EL (cell line): ENCODE results near the gene MFRP.

Experiments used
- DNase-seq: peaks from one replicate; pipeline ENCODE4 v3.0.0-alpha.2; 2016

Gene MFRP

DNA sequence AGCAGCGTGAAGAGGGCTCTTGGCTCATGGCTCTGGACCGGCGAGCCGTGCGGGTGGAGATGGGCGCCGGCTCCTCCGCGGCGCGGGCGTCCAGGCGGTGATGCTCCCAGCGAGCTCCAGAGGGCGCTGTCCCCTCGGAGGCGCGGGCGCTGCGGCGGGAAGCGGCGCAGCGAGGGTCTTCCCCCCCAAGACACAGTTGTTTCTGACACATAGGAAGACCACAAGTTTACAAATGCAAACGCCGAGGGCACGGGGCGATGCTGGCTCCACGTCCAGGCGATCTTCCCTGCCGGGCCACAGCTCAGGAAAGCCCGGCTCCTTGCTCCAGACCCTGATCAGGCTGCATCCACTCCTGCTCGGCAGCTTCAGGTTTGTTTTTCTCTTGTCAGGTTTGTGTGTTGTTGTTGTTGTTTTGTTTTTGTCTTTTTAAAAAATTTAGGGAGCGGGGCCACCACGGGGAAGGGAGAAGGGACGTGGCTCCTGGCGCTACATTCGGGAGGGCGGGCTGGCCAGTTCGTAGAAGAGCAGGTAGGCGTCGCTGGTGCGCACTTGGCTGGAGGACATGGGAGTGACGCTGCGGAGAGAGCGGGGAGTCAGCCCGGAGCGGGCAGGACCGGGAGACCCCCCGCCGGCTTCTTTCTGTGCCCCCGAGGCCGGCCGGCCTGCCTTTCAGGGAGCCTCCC lies 10.0 kb upstream of the MFRP start:
- DNase-seq = peak; percentile 72

DNA sequence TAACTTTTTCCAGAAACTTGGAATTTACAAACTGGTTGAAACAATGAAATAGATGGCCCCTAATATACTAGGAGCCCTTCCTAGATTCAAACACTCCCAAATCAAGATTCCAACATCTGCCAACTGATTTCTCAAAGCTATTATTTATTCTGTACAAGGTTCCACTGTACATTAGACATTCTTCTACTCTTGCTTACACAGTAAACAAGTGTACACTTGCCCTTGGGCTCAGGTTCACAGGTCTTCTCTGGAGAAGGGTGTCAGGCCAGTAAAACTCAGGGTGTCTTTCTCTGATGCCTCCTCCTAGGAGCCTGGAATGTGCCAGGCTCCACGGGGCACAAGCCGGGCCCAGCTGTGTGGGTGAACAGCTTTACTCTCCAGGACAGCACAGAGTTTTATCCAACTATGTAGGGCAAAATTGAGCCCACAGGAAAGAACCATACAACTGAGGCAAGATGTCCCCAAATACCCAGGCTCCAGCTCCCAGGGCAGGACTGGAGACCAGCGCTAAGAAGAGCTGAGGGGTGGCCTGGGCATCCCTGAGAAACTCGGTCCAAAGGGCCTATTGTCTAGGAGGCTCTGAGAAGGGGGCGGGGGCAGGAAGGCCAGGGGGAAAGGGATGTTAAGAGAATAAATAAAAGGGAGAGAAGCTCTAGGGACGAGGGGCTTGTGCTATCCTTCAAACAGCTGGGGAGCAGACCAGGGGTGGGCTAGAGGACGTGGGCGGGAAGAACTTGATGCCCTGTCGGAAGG lies 8.8 kb upstream of the MFRP start:
- DNase-seq = no peak

DNA sequence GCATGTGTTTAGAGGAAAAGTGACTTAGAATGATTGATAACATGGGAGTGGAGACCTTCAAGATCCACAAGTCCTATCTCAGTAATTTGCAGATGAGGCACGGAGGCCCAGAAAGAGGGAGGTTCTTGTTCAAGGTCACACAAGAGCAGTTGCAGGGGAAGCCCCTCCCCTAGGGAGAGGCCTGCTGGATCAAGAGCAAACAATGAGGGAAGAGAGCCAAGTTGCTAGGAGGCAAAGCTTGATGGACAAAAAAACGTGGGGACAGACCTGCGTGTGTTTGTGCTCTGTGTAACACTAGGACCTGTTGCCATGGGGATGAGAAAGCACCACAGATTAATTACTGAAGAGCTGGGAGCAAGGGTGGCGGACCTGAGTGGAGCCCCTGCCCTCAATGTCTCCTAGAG lies 6.4 kb upstream of the MFRP start:
- DNase-seq = no peak

- DNase-seq = no peak
Observed at GRCh38 chr11:119351232-119351631, 4.7 kb upstream of the MFRP start.

- no peak for DNase-seq
Observed at GRCh38 chr11:119350302-119350701, 3.8 kb upstream of the MFRP start.

DNA sequence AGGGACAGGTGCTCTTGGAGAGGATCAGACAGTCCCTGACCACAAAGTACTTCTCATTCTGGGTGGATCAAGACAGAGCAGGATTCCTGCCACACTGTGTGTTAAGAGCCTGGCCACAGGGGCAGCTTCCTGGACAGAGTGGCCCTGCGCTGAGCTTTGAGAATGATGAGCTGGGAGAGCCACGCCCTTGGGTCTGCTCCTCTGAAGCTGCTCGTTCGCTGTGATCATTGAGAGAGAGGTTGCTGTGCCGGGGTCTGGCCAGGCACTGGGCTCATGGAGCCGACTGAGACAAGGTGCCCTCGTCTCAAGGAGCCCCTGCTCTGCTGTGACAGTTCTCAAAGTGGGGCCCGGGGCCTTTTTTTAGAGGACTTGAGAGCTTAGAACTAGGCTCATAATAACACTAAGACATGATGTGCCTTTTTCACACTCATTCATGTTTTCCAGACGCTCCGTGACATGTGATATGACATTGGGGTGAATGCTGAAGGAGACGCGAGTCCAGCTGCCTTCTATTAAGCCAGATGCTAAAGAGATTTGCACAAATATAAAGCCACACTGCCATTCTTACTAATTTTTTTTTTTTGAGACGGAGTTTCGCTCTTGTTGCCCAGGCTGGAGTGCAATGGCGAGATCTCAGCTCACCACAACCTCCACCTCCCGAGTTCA lies 1.6 kb upstream of the MFRP start:
- DNase-seq = no peak

DNA sequence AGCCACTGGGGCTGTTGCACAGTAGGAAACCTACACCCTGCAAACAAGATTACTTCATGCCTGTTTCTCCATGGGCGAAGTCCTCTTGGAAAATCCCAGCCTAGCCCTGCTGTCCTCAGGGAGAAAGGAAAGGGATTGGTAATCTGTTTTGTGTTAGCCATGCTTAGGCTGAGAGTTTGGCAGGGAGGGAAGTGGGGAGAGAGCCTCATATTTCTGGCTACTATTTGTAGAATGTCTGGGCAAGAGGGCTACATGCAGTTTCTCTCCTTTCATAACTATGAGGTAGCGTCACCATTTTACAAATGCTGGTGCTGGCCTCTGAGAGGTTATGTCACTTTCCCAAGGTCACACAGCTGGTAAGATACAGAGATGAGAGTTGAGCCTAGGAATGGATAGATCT lies 737 bp upstream of the MFRP start:
- DNase-seq = peak; percentile 24

DNA sequence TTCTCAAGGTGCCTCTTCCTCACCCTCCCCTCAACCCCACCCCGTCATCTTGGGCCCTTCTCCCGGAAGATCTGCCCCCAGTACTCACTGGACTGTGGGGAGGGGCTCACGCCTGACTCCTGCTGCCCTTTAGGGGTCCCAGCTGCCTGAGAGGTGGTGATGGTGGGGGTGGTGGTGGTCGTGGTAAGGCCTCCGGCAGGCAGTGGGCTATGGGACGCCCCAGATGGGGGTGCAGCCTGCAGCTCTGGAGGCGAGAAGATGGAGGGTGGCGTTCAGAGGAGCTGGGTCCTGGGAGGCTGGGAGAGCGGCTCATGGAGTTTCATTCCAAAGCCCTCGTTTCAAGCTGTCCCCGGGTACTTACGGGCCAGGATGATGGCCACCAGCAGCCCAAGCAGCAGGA lies 820 bp downstream of the MFRP start:
- DNase-seq = no peak

DNA sequence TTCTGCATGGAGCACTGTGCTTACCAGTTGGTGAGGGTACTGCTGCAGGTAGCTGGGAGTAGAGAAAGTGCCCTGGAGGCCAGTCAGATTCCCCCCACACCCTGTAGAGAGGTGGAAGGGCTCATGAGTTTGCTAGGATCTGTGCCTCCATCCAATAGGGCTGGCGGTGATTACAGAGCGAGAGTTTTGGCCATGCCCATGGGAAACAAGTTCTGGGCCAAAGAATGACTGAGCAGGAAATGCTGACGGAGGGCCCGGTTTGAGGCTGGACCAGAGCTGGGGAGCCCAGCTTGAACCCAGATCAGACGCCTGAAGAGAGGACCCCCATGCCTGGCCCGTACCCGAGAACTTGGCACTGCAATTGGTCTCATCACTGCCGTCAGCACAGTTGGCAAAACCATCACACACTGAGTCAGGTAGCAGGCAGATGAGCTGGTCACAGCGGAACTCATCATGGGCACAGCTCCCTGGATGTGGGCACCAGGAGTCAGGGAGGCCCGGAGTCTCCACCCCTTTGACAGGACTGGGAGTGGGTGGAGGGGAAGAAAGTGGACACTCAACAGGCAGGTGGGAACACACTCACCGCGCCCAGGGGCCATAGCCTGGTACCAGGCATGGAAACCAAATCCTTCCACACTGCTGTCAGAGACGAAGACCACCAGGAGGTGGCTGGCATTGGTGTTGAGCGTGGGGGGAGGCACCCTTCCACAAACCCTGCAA lies 2.1 kb downstream of the MFRP start:
- DNase-seq = no peak

- DNase-seq = no peak
Observed at GRCh38 chr11:119343726-119344125, 2.8 kb downstream of the MFRP start.

- no peak for DNase-seq
Observed at GRCh38 chr11:119342362-119343130, 4.0 kb downstream of the MFRP start.

DNA sequence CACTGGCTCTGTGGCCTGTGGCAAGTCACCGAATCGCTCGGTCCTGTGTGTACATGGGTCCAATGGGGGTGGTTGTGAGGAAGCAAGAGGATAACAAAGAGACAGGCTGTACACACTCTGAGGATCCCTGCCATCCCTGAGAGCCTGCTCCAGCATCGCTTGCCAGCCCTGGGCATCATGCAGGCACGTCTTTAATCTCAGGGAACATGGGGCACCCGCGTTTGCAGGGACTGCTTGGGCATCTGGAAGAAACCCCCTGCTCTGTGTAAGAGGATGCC lies 4.5 kb downstream of the MFRP start:
- no peak for DNase-seq

- no peak for DNase-seq
Observed at GRCh38 chr11:119341222-119342022, 5.1 kb downstream of the MFRP start.

GRCh38 chr11:119340335-119341221 lies 5.9 kb downstream of the MFRP start, which contains the start of gene C1QTNF5:
Gene C1QTNF5 (minus strand): TSS chr11:119340883. CDS start chr11:119340397, 486 bp downstream.
- peak; percentile 72 for DNase-seq

DNA sequence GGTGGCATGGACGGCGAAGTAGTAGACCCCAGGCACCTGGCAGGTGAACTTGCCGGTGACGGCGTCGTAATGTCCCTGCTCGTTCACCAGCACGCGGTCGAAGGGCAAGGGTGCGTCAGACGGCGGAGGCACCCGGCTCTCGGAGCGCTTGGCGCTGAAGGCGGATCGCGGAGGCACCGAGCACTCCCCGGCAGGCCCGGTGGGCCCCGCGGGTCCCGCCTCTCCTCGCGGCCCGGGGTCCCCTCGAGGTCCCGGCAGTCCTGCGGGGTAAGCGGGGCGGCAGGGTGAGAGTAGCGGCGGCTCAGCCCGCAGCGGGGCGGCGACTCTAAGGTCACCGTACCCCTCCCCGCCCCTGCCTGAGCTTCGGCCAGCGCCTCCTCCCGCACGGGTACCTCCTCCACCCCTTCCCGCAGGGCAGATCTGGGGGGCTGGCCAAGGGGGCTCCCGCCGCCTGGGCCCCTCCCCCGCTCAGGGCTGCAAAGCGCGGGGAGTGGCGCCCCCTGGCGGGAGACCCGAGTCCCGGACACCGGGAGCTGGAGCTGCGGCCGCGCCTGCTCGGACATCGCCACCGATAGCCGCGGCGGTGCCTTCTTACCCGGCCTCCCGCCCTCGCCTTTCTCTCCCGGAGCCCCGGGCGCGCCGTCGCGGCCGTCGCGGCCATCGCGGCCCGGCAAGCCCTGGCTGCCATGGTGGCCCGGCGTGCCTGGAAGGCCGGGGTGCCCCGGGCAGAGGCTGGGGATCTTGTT lies 6.7 kb downstream of the MFRP start:
- peak; percentile 64 for DNase-seq

DNA sequence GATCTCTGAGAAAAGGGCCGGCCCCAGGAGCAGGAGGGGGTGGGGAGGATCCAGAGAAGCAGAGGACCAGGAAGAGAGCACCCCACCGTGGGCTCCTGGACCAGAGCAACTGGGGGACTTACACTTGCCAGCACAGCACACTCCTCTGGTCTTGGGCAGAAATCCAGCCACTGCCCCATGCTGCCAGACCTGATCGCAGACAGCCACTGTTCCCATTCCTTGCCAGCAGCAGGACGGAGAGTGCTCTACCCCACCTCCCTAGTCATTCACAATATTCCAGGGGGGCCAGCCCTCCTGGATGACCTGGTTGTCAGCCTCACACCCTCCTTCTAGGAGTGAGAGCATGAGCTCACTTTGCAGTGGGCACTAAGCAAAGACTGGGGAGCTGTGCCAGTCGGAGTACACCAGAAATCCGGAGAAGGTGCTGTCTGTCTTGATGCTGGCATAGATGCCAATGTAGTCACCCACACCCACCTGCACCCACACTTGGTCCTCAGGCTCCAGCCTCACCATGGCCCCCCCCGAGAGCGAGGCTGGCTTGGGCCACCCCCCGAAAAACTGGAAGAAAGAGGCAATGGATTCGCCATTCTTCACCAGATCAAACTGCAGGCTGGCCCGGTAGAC lies 7.4 kb downstream of the MFRP start:
- DNase-seq = no peak

DNA sequence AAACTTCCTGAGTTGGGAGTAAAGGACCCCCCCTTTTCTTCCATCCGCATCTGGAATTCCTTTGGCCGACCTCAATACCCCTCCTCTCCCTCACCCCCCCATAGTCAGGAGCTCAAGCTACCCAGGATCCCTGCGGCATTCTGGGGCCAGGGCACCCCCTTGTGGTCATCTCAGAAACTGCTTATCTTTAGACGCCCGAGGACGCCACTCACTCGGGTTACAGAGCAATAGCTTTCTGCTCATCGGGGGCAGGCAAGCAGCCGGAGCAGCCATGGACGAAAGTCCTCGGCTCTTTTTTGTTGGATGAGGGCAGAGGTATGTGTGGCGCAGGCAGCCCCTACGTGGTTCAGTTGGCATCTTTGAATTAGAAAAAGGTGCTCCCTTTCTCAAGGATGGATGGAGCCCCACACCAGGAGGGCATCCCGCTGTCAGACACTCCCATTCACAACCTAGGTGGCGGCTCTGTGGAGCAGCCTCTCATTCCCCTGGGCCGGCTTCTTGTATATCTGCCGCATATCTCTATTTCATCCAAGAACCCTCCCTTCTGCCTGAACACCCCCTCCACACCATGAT lies 8.1 kb downstream of the MFRP start:
- DNase-seq = peak; percentile 86

DNA sequence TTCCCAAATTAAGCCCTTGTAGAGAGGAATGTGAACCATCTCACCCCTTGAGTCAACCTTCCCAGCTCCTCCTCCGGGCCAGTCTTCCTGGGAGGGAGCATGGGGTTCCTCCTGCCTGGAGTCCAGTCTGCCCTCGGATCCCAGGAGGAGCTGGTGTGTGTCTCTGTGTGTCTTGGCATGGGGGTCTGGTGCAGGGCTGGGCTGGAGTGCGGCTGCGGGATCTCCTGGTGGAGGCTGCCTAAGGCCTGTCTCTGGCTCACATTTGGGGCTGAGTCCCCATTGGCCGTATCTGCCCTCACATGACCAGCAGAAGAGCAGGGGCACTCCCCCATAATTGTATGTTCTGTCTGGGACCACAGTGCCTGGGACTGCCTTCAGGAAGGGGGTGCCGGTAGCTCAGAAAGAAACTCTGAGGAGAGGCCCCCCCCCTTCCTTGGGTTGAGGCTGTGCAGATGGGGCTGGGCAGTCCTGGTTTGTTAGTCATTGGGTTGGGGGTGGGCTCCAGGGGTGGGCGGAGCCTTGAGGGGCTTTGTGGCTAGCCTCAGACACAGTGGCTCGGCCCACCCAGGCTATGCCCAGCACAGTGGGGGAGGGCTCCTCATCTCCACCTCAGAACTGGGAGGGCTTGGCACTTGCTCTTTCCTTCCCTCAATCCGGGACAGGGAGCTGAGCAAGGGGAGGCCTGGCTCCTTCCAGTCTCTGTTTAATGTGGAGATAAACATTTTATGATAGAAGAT lies 8.8 kb downstream of the MFRP start:
- DNase-seq = peak; percentile 83
